PFSK-1 (cell line): ENCODE results near the gene MAFB.

Experiments
- POLR2AphosphoS5 ChIP-seq: IDR thresholded peaks from 2 replicates; pipeline ENCODE4 v1.6.1; 2012; ENCODE audit warnings: low read depth, mild to moderate bottlenecking, control low read depth, low read length, moderate library complexity
- REST ChIP-seq, 2 experiments: IDR thresholded peaks; 2 replicates each; pipeline versions ENCODE4 v1.6.1 to v1.8.0; 2011 to 2012; ENCODE audit warnings: low read depth in 2 of 2, low read length in 2 of 2, control low read depth in 1 of 2, inconsistent platforms in 1 of 2, mild to moderate bottlenecking in 1 of 2, moderate library complexity in 1 of 2; ENCODE audit not compliant: insufficient read depth in 1 of 2
- TAF1 ChIP-seq: IDR thresholded peaks from 2 replicates; pipeline ENCODE4 v1.6.1; 2012; ENCODE audit warnings: low read length, control low read depth, borderline replicate concordance; ENCODE audit not compliant: insufficient read depth

- TF ChIP-seq REST (IDR thresholded peaks at IDR 0.05; ENCODE audit: insufficient read depth in 1 of 2, low read depth in 2 of 2, low read length in 2 of 2) (no peak), POLR2AphosphoS5 (no peak), TAF1 (no peak)
These were observed 38.9 kb upstream of the MAFB start for GRCh38 chr20:40727960-40728359.
